GM12878 (cell line): Measurements from ENCODE around the gene TBC1D19.

Source experiments
- EZH2 ChIP-seq: IDR thresholded peaks from 2 replicates; pipeline ENCODE4 v1.6.1; 2012; ENCODE audit warnings: low read depth, mild to moderate bottlenecking, control low read depth, inconsistent platforms, low read length, borderline replicate concordance; ENCODE audit not compliant: control insufficient read depth
- FOXK2 ChIP-seq: fragments of 450-650 bp; IDR thresholded peaks from 2 replicates; pipeline ENCODE4 v1.6.1; 2017; ENCODE audit warnings: mild to moderate bottlenecking, moderate library complexity
- RAD51 ChIP-seq: fragments of 450-650 bp; IDR thresholded peaks from 2 replicates; pipeline ENCODE4 v1.6.1; 2016; ENCODE audit warnings: moderate library complexity, mild to moderate bottlenecking, inconsistent platforms
- TF ChIP-seq, protein P1 (sequence below): IDR thresholded peaks from 2 replicates; pipeline ENCODE4 v1.6.1; 2011; ENCODE audit warnings: borderline replicate concordance, low read depth, mild to moderate bottlenecking, moderate library complexity, mixed read lengths, low read length; ENCODE audit not compliant: insufficient read depth; ENCODE audit errors: extremely low read length
- TF ChIP-seq, protein P2 (sequence below), 3 experiments: IDR thresholded peaks in 2 of 3; conservative IDR thresholded peaks in 1 of 3; 2 replicates each; pipeline ENCODE4 v1.5.1; 2011; ENCODE audit warnings: low read depth in 3 of 3, low read length in 3 of 3, mild to moderate bottlenecking in 3 of 3, control low read depth in 2 of 3, moderate library complexity in 2 of 3, inconsistent platforms in 1 of 3, mixed read lengths in 1 of 3; ENCODE audit not compliant: control insufficient read depth in 2 of 3, insufficient read depth in 1 of 3; ENCODE audit errors: extremely low read depth in 1 of 3

DNA sequence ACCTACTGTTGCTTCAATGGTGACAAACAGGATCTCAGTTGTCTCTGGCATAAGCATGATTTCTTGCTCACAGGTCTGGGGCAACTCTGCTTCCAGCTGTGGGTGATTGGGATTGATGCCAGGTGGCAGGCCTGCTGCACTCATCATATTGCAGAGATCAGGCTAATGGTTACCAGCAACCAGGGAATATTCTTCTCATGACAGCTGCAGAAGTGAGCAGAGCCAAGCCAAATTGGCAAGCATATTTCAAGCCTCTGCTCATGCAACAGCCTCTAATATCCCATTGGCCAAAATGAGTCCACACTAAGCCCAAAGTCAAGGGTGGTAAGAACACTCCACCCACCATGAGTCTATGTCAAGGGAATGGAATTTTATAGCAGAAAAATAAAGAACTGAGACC is 26.7 kb upstream of the TBC1D19 start:
- TF ChIP-seq FOXK2 (no peak), RAD51 (no peak), EZH2 (no peak)
- TF ChIP-seq, protein P1, sequence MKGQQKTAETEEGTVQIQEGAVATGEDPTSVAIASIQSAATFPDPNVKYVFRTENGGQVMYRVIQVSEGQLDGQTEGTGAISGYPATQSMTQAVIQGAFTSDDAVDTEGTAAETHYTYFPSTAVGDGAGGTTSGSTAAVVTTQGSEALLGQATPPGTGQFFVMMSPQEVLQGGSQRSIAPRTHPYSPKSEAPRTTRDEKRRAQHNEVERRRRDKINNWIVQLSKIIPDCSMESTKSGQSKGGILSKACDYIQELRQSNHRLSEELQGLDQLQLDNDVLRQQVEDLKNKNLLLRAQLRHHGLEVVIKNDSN: no peak
- TF ChIP-seq, protein P2, sequence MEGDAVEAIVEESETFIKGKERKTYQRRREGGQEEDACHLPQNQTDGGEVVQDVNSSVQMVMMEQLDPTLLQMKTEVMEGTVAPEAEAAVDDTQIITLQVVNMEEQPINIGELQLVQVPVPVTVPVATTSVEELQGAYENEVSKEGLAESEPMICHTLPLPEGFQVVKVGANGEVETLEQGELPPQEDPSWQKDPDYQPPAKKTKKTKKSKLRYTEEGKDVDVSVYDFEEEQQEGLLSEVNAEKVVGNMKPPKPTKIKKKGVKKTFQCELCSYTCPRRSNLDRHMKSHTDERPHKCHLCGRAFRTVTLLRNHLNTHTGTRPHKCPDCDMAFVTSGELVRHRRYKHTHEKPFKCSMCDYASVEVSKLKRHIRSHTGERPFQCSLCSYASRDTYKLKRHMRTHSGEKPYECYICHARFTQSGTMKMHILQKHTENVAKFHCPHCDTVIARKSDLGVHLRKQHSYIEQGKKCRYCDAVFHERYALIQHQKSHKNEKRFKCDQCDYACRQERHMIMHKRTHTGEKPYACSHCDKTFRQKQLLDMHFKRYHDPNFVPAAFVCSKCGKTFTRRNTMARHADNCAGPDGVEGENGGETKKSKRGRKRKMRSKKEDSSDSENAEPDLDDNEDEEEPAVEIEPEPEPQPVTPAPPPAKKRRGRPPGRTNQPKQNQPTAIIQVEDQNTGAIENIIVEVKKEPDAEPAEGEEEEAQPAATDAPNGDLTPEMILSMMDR (IDR thresholded peaks at IDR 0.05 in 2 of 3, conservative IDR thresholded peaks at IDR 0.05 in 1 of 3; ENCODE audit: control insufficient read depth in 2 of 3, extremely low read depth in 1 of 3, insufficient read depth in 1 of 3, low read depth in 3 of 3, low read length in 3 of 3): no peak
